GM23248 (cell line): ENCODE data around the gene PARG.
"Not testable (repeated sequence)": the region's sequence is repeated elsewhere in the genome, so short reads cannot be mapped to it uniquely, and the experiment has no call there.

ENCODE experiments used
- EZH2 ChIP-seq: fragments of 200-600 bp; sonication (generic); IDR thresholded peaks from 2 replicates; pipeline ENCODE4 v1.6.1; 2018; ENCODE audit warnings: antibody characterized with exemption, mild to moderate bottlenecking; ENCODE audit not compliant: insufficient read depth, poor library complexity, severe bottlenecking
- EZH2phosphoT487 ChIP-seq: fragments of 200-600 bp; sonication (generic); IDR thresholded peaks from 2 replicates; pipeline ENCODE4 v1.6.1; 2018; ENCODE audit warnings: antibody characterized with exemption, moderate library complexity, mild to moderate bottlenecking, low read depth; ENCODE audit not compliant: insufficient read depth

GRCh38 chr10:49883852-49884251 lies 58.0 kb downstream of the PARG start:
- not testable (repeated sequence) for TF ChIP-seq EZH2phosphoT487, EZH2
